Measurements from ENCODE around the gene PIK3R1.
"Not testable (repeated sequence)": the region's sequence is repeated elsewhere in the genome, so short reads cannot be mapped to it uniquely, and the experiment has no call there.

DNA sequence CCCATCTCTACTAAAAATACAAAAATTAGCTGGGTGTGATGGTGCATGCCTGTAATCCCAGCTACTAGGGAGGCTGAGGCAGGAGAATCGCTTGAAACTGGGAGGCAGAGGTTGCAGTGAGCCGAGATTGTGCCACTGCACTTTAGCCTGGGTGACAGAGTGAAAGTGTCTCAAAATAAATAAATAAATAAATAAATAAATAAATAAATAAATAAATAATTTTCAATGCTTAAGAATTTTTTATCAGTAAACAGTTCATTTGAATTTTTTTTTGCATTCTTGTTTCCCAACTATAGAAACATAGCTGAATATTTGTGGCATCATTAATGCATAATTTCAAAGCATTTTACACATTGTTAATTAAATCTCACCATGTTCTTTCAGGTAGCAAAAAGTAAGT is 19.7 kb downstream of the PIK3R1 start:
- TF ChIP-seq CTCF (conservative IDR thresholded peaks at IDR 0.05); ZFX (IDR thresholded peaks at IDR 0.05): not testable (repeated sequence)
